HG03354 (cell line): Measurements from ENCODE around the gene SARNP.
"Not testable (repeated sequence)": the region's sequence is repeated elsewhere in the genome, so short reads cannot be mapped to it uniquely, and the experiment has no call there.

ENCODE experiments used
- ATAC-seq: cut with Tn5 transposase; IDR thresholded peaks from one replicate; pipeline ENCODE4 v1.9.1; 2021; ENCODE audit warnings: mild to moderate bottlenecking; ENCODE audit not compliant: unreplicated experiment, poor library complexity, severe bottlenecking

The SARNP gene

GRCh38 chr12:55812088-55812487, 5.4 kb downstream of the SARNP start:
- ATAC-seq, result no peak

GRCh38 chr12:55809274-55809673, 8.2 kb downstream of the SARNP start:
- no peak for ATAC-seq

GRCh38 chr12:55806982-55807381, 10.5 kb downstream of the SARNP start:
- no peak for ATAC-seq

GRCh38 chr12:55797550-55797949, 20.0 kb downstream of the SARNP start:
- ATAC-seq, result no peak

GRCh38 chr12:55797068-55797467, 20.5 kb downstream of the SARNP start:
- no peak for ATAC-seq

- ATAC-seq, result no peak
Measured at GRCh38 chr12:55795950-55796349, 21.6 kb downstream of the SARNP start.

GRCh38 chr12:55789893-55790292, 27.6 kb downstream of the SARNP start:
- no peak for ATAC-seq

GRCh38 chr12:55789171-55789570, 28.4 kb downstream of the SARNP start:
- ATAC-seq, result no peak

- no peak for ATAC-seq
Measured at GRCh38 chr12:55788546-55788945, 29.0 kb downstream of the SARNP start.

GRCh38 chr12:55780685-55781084, 36.8 kb downstream of the SARNP start:
- ATAC-seq, result no peak

- ATAC-seq, result no peak
Measured at GRCh38 chr12:55777856-55778255, 39.7 kb downstream of the SARNP start.

- no peak for ATAC-seq
Measured at GRCh38 chr12:55771736-55772135, 45.8 kb downstream of the SARNP start.

GRCh38 chr12:55767156-55767555, 50.4 kb downstream of the SARNP start:
- ATAC-seq, result no peak

GRCh38 chr12:55765736-55766290, 51.7 kb downstream of the SARNP start:
- ATAC-seq, result no peak

GRCh38 chr12:55762646-55763045, 54.9 kb downstream of the SARNP start:
- ATAC-seq, result no peak

GRCh38 chr12:55760663-55761062, 56.9 kb downstream of the SARNP start:
- ATAC-seq, result no peak

- not testable (repeated sequence) for ATAC-seq
Measured at GRCh38 chr12:55758575-55758974, 58.9 kb downstream of the SARNP start.

- no peak for ATAC-seq
Measured at GRCh38 chr12:55757701-55758100, 59.8 kb downstream of the SARNP start.

GRCh38 chr12:55755246-55755645, 62.3 kb downstream of the SARNP start:
- ATAC-seq, result no peak

GRCh38 chr12:55748230-55748993, 69.1 kb downstream of the SARNP start:
- ATAC-seq, result no peak

- no peak for ATAC-seq
Measured at GRCh38 chr12:55746913-55747231, 70.7 kb downstream of the SARNP start.
